ENCODE results near the gene MESP2. TPM values are rescaled to one million over a fixed set of nuclear protein-coding genes. Genes with fewer than 3 reads are reported as not detected.

MESP2 gene
- total and polyA plus RNA-seq, 2 of the 13 experiments (the other 11 are each of a cell fraction or from before 2014, with no cell fraction given) = not detected

DNA sequence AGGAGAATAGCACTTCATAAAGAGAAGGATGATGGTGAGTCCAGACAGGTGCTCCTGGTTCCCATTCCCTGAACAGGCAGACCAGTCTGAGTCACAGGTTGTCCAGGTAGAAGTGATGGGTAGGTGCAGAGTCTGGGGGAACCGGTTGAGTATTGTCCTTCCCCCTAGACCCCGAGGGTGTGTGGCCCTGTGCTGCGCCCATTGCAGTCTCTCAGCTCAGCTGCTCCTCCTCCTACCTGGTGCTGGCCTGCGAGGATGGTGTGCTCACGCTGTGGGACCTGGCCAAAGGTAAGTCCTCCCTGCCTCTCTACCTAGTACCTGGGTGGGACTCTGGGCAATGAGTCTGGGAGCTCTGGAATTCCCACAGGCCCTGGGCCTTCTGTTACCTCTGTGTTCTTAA is 44.9 kb upstream of the MESP2 start (continued):
- TF ChIP-seq, protein P1, sequence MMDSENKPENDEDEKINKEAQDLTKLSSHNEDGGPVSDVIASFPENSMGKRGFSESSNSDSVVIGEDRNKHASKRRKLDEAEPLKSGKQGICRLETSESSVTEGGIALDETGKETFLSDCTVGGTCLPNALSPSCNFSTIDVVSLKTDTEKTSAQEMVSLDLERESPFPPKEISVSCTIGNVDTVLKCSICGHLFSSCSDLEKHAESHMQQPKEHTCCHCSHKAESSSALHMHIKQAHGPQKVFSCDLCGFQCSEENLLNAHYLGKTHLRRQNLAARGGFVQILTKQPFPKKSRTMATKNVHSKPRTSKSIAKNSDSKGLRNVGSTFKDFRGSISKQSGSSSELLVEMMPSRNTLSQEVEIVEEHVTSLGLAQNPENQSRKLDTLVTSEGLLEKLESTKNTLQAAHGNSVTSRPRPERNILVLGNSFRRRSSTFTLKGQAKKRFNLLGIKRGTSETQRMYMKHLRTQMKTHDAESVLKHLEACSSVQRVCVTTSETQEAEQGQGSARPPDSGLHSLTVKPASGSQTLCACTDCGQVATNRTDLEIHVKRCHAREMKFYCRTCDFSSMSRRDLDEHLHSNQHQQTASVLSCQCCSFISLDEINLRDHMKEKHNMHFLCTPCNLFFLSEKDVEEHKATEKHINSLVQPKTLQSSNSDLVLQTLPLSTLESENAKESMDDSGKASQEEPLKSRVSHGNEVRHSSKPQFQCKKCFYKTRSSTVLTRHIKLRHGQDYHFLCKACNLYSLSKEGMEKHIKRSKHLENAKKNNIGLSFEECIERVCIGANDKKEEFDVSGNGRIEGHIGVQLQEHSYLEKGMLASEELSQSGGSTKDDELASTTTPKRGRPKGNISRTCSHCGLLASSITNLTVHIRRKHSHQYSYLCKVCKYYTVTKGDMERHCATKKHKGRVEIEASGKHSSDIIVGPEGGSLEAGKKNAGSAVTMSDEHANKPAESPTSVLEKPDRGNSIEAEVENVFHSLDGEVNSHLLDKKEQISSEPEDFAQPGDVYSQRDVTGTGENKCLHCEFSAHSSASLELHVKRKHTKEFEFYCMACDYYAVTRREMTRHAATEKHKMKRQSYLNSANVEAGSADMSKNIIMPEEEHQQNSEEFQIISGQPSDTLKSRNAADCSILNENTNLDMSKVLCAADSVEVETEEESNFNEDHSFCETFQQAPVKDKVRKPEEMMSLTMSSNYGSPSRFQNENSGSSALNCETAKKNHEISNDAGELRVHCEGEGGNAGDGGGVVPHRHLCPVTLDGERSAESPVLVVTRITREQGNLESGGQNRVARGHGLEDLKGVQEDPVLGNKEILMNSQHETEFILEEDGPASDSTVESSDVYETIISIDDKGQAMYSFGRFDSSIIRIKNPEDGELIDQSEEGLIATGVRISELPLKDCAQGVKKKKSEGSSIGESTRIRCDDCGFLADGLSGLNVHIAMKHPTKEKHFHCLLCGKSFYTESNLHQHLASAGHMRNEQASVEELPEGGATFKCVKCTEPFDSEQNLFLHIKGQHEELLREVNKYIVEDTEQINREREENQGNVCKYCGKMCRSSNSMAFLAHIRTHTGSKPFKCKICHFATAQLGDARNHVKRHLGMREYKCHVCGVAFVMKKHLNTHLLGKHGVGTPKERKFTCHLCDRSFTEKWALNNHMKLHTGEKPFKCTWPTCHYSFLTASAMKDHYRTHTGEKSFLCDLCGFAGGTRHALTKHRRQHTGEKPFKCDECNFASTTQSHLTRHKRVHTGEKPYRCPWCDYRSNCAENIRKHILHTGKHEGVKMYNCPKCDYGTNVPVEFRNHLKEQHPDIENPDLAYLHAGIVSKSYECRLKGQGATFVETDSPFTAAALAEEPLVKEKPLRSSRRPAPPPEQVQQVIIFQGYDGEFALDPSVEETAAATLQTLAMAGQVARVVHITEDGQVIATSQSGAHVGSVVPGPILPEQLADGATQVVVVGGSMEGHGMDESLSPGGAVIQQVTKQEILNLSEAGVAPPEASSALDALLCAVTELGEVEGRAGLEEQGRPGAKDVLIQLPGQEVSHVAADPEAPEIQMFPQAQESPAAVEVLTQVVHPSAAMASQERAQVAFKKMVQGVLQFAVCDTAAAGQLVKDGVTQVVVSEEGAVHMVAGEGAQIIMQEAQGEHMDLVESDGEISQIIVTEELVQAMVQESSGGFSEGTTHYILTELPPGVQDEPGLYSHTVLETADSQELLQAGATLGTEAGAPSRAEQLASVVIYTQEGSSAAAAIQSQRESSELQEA (CRISPR knock-in tag; IDR thresholded peaks at IDR 0.05; ENCODE audit: not compliant biosample characterization) = no peak
- TF ChIP-seq ZNF430 (CRISPR knock-in tag; IDR thresholded peaks at IDR 0.05) (no peak), ZFP36L1 (CRISPR knock-in tag; IDR thresholded peaks at IDR 0.05) (no peak)
- TF ChIP-seq, protein P2, sequence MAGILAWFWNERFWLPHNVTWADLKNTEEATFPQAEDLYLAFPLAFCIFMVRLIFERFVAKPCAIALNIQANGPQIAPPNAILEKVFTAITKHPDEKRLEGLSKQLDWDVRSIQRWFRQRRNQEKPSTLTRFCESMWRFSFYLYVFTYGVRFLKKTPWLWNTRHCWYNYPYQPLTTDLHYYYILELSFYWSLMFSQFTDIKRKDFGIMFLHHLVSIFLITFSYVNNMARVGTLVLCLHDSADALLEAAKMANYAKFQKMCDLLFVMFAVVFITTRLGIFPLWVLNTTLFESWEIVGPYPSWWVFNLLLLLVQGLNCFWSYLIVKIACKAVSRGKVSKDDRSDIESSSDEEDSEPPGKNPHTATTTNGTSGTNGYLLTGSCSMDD (CRISPR knock-in tag; IDR thresholded peaks at IDR 0.05) = no peak
